Activated CD8-positive, alpha-beta memory T cell treated with anti-CD3 and anti-CD28 coated beads, Interleukin-2, amount 50 U/mL, for 24 hours (primary cell): Measurements from ENCODE around the gene SWAP70.

Experiments used
- DNase-seq: peaks from one replicate; pipeline ENCODE4 v3.0.0-alpha.2; 2020; ENCODE audit errors: extremely low read depth

SWAP70 gene

DNA sequence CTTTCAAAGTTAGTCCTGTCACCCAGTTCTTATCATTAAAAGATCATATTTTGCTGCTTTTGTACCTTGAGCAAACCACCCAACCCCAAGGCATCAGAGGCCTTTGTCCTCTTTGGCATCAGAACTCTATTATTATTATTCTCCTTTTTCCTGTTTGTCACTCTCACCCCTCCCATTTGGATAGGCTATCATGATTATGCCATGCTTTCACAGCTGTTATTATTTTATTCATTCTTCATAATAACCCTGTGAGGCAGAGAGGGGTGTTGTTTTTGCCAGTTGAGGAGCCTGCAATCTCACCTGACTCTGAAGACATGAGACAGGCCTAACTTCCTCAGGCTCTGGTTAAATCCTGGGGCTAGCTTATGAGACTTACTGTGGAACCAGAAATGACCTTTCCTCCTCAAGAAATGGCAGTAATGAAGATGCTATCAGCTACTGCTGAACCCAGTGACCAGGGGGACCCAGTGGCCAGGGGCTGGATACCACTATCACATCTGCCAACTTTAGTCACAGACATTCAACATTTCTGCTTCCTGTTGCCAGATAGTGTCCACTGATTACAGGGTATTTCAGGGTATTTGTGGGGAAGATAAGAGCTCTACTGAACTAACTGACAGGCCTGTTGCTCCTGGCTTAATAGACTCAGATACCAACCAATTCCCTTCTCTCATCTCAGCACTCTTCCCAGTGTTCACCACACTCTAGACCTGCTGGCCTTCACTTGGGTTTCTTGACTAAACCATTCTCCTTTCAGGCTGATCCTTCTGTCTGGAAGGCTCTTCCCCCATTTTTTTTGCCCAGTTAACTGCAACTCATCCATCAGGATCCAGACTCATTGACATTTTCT, 11.8 kb upstream of the SWAP70 start:
- DNase-seq: no peak

GRCh38 chr11:9653871-9654270, 10.0 kb upstream of the SWAP70 start:
- no peak for DNase-seq

GRCh38 chr11:9656864-9657263, 7.0 kb upstream of the SWAP70 start:
- DNase-seq: no peak

- DNase-seq: no peak
Measured at GRCh38 chr11:9657531-9657930, 6.3 kb upstream of the SWAP70 start.

- no peak for DNase-seq
Measured at GRCh38 chr11:9660886-9661285, 3.0 kb upstream of the SWAP70 start.

- no peak for DNase-seq
Measured at GRCh38 chr11:9662273-9662672, 1.6 kb upstream of the SWAP70 start.

DNA sequence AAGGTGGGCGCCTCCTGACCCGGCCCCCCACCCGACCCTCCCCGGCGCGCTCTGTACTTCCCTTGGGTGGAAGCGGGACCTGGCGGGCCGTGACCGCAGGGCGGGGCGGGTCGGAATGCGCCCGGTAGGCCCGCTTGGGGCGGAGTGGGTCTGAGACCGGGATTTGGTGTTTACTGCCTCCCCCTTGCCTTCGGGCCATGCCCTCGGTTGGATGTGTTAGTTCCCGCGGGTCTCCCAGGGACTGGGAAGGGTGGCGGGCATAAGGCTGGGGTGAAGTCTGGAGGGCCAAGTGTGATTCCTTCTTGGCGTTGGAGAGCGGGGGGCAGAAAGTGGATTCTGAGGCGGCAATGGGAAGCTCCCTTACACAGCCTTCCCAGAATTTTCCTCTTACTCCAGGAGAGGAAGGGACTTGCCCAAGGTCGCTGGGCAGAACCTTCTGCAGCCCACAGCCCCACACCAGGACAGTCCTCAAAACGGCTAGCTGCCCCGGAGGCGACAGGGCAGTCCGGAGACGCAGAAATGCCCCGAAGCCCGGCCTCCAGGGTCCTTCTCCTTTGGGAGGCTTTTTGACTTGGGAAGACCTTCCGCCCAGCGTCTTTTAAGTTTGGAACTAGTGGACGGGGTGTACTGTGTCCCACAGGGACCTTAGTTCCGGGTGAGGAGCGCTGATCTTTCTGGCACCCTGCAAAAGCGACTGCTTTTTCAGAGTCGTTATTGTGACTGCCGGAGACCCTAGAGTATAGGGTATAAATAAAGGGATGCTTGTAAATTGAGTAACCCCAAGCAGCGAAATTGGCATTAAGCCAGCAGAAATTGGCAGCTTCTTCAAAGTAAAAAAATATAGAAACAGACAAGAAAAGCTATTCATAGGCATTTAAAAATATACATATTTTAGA, 647 bp downstream of the SWAP70 start:
- DNase-seq: no peak

DNA sequence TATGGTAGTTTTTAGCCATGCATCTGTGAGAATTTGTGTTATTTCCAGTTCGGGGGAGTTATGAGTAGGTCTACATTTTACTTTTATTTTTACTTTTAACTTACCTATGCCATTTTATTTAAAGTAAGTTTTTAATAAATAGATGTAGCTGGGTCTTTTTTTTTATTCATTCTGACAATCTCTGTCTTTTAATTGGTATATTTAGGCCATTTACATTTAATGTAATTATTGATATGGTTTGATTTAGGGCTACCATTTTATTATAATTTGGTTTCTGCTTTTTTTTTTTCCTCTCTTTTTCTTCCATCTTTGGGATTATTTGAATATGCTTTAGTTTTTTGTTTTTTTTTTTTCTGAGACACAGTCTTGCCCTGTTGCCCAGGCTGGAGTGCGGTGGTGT, 1.9 kb downstream of the SWAP70 start:
- DNase-seq: no peak

DNA sequence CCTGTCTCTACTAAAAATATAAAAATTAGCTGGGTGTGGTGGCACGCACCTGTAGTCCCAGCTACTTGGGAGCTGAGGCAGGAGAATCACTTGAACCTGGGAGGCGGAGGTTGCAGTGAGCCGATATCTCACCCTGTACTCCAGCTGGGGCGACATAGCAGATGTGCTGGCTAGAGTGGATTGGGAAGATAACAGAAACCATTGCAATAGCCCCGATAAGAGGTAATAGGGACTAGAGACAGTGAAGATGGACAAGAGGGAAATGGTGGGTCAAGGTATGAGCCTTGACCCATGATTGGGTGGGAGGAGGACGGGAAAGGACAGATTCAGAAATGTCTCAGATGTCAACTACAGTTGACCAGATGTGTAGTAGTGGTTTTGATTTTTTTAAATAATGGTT, 6.1 kb downstream of the SWAP70 start:
- no peak for DNase-seq

DNA sequence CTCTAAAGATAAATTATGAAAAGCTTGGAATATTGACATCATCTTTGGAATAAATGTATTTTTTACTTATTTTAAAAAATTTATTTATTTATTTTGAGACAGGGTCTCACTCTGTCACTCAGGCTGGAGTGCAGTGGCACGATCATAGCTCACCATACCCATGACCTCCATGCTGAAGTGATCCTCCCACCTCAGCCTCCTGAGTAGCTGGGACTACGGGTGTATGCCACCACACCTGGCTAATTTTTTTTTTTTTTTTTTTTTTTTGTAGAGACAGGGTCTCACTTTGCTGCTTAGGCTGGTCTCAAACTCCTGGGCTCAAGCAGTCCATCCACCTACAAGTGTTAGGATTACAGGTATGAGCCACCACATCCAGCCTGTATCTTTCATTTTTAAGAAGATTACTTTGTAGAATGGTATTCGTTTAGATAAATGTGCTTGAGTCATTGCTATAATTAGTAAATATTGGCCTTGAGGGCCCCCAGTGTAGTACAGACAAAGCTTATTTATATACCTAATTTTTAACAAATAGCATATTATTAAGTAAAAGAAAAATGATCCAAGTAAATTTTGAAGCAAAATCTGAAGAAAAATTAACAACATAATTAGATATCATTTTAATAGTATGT, 8.5 kb downstream of the SWAP70 start:
- DNase-seq: no peak

- DNase-seq: no peak
Measured at GRCh38 chr11:9672918-9673317, 9.0 kb downstream of the SWAP70 start.

DNA sequence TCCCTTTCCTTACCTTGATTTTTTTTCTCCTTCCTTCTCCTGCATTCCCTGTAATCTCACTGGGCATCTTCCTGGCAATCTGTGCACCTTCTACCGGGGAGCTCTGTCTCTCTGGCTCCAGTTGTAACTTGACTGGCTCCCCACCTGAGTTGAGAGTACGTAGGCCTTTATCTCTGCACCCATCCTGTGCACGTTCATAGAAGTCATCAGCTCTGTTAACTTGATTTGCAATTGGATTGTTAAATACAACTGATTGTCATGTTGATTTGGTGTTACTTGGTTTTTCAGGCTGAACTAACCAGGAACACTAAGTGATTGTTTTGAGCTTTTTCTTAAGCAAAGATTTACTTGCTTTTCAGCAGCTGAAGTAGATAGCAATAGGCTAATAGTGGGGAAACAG, 11.8 kb downstream of the SWAP70 start:
- DNase-seq: no peak

DNA sequence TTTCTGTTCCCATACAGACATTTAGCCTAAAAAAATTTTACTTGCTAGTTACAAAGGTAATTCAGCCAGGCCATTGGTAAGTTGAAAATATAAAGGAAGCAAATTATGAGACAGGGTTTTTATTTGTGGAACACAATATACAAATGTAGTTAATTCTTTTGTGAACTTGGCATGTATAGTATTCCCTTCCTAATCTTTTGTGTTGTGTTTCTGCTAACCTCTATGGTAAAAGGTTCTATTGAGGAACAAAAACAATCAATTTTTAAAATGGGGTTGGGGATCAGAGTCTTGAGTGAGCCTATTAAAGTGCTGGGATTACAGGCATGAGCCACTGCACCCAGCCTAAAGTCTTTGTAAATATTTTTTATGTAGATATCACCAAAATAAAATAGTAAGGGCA, 14.1 kb downstream of the SWAP70 start:
- no peak for DNase-seq

GRCh38 chr11:9678576-9678975, 14.7 kb downstream of the SWAP70 start:
- no peak for DNase-seq

DNA sequence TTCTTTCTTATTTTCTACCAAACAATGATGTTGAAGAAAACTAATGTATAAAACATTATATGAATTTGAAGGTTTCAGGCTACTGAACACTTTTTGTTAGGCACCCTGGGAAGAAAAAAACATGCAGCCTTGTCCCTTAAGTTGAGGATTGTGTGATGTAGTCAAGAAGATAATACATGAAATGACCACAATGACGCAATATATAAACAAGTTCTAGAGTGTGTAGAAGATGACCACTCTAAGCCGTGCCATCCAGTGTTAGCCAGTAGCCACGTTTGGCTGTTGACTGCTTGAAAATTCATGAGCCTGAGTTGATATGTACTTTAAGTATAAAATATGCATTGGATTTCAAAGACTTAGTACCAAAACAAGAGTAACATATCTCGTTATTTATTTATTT, 16.2 kb downstream of the SWAP70 start:
- no peak for DNase-seq

DNA sequence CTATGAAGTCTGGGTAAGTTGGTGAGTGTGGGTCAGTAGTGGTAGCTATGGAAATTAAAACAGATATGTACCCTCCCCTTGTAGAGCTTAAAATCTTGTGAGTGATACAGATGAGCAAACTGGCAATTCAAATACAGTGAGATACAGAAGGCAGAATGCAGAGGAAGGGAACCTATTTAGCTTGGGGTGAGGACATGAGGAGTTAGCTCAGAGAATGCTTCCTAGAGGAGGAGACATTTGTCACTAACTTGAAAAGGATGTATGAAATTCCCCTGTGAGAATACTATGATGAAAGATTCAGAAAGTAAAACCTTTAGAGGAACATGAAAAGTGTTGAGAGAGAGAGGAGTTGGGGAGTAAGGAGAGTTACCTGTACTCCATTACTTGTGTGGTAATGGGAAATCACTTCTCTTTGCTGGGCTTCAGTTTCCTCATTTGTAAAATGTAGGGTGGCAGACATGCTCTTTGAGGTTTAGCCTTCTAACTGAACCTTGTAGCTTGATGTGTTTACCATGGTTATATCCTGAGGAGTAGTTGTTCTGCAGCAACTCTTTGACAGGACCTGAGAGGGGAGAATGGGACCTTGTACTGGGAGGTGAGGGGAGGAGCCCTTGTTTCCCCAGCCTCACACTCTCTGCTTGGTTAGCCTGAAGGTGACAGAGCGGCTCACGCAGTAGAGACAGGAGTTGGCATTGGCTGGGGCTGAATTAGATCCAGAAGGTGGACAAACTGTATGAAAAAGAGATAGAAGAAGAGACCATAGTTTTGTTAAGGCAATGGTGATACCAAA, 17.9 kb downstream of the SWAP70 start:
- DNase-seq: no peak

GRCh38 chr11:9687711-9688477, 24.0 kb downstream of the SWAP70 start:
- no peak for DNase-seq

DNA sequence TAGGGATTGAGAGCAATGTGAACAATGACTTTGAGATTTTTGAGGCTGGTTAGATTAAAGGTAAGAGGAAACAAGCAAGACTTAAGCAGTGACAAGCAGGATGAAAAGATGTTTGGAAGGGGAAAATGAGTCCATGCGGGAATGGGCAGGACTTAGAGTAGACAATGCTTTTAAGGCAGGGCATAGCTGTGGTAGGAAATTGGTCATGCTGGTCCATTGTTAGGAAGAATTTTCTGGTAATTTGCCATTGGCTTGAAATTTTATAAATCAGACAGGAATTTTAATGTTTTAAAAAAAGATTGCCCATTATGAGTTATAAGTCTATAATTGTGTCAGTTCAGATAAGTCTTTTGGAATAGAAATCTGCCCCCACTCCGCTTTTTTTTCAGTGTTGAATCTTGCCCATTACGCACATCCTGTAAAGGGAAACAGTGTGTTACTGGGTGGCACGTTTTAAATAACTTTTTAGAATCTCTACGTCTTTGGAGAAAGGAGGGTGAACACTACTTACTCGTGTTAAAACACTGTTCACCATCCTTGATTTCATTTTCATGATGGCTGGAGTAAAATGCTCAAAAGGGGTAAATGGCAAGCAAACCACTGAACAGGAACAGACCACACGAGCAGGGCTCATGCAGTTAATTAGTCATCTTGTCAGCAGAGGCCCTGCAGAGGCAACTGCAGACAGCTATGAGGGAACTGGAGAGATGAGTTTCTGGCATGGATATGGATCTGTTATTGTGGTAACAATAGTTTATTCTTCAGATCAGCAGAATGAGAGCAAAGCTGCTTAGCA, 25.0 kb downstream of the SWAP70 start:
- DNase-seq: no peak

DNA sequence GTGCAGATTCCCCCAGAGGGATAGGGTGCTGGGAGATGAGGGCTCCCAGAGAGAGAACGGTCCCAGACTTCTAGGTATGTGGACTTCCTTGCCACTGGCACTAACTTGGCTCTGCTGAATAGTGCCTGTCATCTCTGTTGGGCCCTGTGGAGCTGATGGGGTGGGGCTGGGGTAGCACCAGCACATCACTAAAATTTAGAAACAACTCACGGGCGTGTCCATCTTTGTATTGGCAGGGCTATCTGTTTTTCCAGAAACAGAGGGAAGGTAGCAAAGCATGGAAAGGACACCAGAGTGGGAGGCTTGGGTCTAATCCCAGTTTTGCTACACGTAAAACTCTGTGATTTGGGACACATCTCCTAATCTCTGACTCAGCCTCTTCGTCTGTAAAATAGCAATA, 25.8 kb downstream of the SWAP70 start:
- DNase-seq: no peak

DNA sequence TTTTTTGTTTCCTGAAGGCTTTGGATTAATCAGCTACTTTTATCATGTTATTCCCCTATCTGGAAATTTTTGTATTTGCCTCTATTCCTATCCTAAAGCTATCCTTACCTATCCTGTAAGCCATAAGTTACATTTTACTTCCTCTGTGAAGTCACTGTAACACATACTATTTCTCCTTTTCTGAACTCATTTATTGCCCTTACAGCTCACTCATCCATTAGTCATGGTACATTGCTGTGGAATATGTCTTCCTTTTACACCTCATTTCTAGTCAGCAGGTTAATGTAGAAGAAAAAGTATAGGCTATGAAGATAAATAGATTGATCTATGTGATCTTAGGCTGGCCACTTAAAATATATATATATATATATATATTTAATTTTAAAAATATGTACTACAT, 28.0 kb downstream of the SWAP70 start:
- no peak for DNase-seq
